Testis (tissue), 2 donors: ENCODE measurements around the gene CX3CL1.

Experiments used
- POLR2A ChIP-seq: fragments of 450-650 bp; IDR thresholded peaks from one replicate; pipeline ENCODE4 v1.6.1; 2017; ENCODE audit warnings: antibody characterized with exemption, mild to moderate bottlenecking, moderate library complexity
- TF ChIP-seq, protein P1 (sequence below), 3 experiments: fragments of 450-650 bp in 2 of 3; fragments of 200-600 bp in 1 of 3; sonication (generic) in 1 of 3; IDR thresholded peaks; one replicate each; pipeline ENCODE4 v1.5.1; 2016 to 2019; ENCODE audit warnings: antibody characterized with exemption in 3 of 3, mild to moderate bottlenecking in 2 of 3, moderate library complexity in 1 of 3

DNA sequence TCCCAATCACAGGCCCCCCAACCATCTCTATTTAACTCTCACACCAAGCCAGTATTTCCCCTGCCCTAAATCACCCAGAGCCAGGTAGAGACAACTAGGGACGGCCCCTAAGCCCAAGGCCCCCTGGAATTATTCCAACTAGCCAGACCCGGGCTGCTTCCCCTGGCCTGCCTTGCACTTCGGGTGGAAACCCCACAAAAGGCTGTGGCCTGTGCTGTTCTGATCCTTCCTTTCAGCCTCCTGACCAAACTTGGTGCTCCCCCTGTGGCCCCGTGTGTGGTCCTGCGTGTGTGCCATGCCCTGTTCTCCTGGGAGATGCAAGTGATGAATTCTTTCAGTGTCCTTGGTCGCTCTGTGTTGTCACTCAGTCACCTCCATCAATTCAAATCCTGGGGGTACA lies 47.2 kb downstream of the CX3CL1 start:
- TF ChIP-seq, protein P1, sequence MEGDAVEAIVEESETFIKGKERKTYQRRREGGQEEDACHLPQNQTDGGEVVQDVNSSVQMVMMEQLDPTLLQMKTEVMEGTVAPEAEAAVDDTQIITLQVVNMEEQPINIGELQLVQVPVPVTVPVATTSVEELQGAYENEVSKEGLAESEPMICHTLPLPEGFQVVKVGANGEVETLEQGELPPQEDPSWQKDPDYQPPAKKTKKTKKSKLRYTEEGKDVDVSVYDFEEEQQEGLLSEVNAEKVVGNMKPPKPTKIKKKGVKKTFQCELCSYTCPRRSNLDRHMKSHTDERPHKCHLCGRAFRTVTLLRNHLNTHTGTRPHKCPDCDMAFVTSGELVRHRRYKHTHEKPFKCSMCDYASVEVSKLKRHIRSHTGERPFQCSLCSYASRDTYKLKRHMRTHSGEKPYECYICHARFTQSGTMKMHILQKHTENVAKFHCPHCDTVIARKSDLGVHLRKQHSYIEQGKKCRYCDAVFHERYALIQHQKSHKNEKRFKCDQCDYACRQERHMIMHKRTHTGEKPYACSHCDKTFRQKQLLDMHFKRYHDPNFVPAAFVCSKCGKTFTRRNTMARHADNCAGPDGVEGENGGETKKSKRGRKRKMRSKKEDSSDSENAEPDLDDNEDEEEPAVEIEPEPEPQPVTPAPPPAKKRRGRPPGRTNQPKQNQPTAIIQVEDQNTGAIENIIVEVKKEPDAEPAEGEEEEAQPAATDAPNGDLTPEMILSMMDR (IDR thresholded peaks at IDR 0.05), result no peak
- no peak for TF ChIP-seq POLR2A
